RPMI7951 (cell line): Measurements from ENCODE around the gene SLC24A4. TPM values are rescaled to one million over a fixed set of nuclear protein-coding genes. Genes with fewer than 3 reads are reported as not detected.
A peak's percentile ranks its signal among the peaks of the same experiment; 100 is the strongest.

Source experiments
- DNase-seq: peaks from one replicate; pipeline ENCODE4 v3.0.0-alpha.2; 2012; ENCODE audit warnings: low read depth
- total RNA-seq: library from RNA; depleted of rRNA; stranded (reverse); fragments of >200 nt; shearing (Covaris generic); gene quantifications from 2 replicates; pipeline ENCODE4 v1.2.3, GENCODE V29; 2014

Gene SLC24A4
- total RNA-seq, 1 experiment from 2014 or later, result not detected

- no peak for DNase-seq
These were observed 114.8 kb downstream of the SLC24A4 start for GRCh38 chr14:92437729-92438285.

GRCh38 chr14:92439537-92440344 lies 116.8 kb downstream of the SLC24A4 start:
- DNase-seq, result no peak

DNA sequence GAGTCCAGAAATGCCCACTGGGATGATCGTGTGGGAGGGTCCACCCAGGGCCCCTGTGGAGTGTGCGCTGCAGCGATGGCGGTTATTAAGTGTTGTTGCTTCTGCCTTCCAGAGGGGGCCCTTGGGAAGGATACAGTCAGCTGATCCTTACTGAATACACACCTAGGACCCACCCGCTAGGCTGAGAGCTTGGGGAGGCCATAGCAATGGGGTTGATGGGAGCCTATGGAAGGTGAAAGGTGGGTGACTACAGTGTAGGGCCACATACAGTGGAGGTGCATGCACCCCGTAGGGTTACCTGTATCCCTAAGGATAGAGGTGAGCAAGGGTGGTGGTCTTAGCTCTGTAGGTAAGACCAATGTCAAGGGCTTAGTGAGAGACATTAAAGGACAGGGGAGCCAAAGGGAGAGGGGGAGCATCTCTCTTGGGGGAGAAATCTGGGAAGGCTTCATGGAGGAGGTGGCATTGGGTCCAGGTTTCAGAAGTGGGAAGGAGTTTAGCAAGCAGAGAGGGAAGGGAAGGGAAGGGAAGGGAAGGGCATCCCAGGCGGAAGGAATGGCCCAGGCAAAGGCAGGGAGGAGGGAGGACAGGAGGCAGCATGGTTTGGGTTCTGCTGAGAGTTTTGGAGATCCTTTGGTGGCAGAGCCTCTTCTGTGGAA lies 117.5 kb downstream of the SLC24A4 start:
- DNase-seq, result no peak

- DNase-seq, result no peak
These were observed 119.0 kb downstream of the SLC24A4 start for GRCh38 chr14:92441751-92442504.

DNA sequence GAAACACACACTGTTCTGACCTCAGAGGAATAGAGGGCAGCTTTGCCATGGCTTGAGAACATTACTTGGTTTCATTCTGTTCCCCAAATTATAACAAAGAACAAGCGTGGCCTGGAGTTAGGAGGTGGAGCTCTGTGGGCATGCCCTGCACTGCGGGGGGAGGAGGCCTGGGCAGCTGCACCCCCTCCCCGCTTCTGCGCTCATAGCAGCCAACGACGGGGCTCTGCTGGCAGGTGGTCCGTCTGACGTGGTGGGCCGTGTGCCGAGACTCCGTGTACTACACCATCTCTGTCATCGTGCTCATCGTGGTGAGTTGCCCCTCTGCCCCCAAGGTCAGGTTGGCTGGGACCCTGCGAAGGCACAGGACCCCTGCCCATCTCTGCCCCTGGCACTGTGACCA lies 120.2 kb downstream of the SLC24A4 start:
- DNase-seq, result no peak

GRCh38 chr14:92443741-92444140 lies 120.8 kb downstream of the SLC24A4 start:
- DNase-seq, result no peak

GRCh38 chr14:92446771-92447170 lies 123.8 kb downstream of the SLC24A4 start:
- no peak for DNase-seq

DNA sequence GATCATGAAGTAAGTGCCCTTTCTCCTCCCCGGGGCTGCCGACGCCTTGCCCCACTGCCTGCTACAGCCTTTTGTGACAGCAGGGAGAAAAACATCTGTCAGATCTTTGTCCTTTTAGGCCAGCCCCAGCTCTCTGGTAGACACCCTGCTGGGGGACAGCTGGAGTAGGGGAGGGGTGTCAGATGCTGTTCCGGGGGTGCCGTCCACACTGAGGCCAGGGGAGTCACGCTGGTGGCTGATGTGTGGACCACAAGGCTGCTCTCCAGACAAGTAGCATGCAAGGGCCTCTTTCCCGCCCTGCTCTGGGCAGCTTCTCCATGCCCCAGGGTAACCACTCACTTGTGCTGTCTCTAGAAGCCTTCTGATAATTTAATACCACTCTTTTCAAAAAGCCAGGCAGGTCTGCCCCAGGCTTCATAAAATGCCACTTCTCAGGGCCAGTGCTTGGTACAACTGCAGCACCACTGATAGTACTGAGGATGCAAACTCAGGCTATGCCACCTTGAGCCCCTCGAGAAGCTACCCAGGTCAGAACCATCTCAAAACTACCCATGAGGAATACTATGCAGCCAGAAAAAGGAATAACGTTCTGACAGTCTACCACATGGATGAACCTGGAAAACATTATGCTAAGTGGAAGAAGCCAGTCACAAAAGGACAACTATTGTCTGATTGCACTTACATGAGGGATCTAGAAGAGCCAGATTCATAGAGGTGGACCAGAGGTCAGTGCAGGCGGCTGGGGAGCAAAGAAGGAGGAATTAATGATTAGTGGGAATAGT lies 124.6 kb downstream of the SLC24A4 start:
- DNase-seq, result no peak

GRCh38 chr14:92448786-92449185 lies 125.8 kb downstream of the SLC24A4 start:
- DNase-seq, result no peak

- no peak for DNase-seq
These were observed 126.6 kb downstream of the SLC24A4 start for GRCh38 chr14:92449404-92450181.

- no peak for DNase-seq
These were observed 127.5 kb downstream of the SLC24A4 start for GRCh38 chr14:92450351-92451070.

DNA sequence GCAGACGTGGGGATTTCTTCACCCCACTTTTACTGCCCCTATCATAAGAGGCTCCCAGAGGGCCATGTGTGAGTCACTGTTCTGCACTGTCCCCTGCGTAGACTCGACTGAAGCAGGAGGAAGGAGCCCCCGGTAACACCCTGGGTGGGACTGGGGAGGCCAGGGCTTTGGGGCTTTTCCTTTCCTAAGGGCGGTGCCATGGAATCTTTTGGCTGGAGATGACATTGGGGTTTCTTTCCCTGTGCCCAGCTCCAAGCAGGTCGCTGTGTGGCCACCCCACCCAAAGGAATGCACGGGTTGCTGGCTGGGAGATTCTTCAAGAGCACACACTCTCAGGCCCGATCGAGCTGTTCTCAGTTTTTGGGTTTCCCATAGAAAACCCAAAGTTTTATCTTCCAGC lies 128.3 kb downstream of the SLC24A4 start:
- no peak for DNase-seq

DNA sequence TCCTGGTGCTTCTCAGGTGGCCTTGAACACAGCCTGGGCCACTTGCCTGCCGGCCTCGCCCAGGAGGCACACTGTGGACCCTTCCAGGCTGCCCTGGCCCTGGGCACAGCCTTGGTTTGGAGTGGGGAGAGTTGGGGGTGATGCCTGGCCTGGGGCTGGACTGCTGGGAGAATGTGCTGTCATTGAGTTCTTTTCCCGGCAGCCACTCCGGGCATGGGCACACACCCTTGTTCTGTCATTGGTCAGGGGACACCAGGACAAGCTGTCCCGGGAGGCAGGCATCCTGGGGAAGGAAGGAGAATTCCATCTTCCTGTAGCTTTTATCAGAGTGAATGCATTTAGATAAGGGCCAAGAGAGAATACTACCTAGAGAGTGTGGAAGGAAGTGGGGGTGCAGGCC lies 128.8 kb downstream of the SLC24A4 start:
- no peak for DNase-seq

- no peak for DNase-seq
These were observed 129.5 kb downstream of the SLC24A4 start for GRCh38 chr14:92452471-92452870.

GRCh38 chr14:92453691-92454090 lies 130.7 kb downstream of the SLC24A4 start:
- DNase-seq, result no peak

- no peak for DNase-seq
These were observed 132.3 kb downstream of the SLC24A4 start for GRCh38 chr14:92455231-92455630.

- peak; percentile 66 for DNase-seq
These were observed 133.4 kb downstream of the SLC24A4 start for GRCh38 chr14:92456215-92457015.

GRCh38 chr14:92457016-92457565 lies 134.1 kb downstream of the SLC24A4 start:
- DNase-seq, result no peak
